Parathyroid adenoma (tissue), 2 donors: ENCODE data around the gene USP3.

Source experiments
- H2AFZ ChIP-seq: fragments of 300-600 bp; sonication (generic); one replicate; pipeline ENCODE4 v1.7.0; 2017; ENCODE audit warnings: antibody characterized with exemption, mild to moderate bottlenecking
- H3K27ac ChIP-seq: fragments of 300-600 bp; sonication (generic); one replicate; pipeline ENCODE4 v1.7.0; 2017
- H3K27me3 ChIP-seq: fragments of 300-600 bp; sonication (generic); one replicate; pipeline ENCODE4 v1.7.0; 2017; ENCODE audit warnings: low read length; ENCODE audit not compliant: control insufficient read depth, insufficient read depth
- H3K36me3 ChIP-seq: fragments of 300-600 bp; sonication (generic); one replicate; pipeline ENCODE4 v1.7.0; 2017; ENCODE audit warnings: low read length; ENCODE audit not compliant: control insufficient read depth, insufficient read depth
- H3K4me1 ChIP-seq: fragments of 300-600 bp; sonication (generic); one replicate; pipeline ENCODE4 v1.7.0; 2017; ENCODE audit warnings: control low read depth
- H3K4me2 ChIP-seq: fragments of 300-600 bp; sonication (generic); one replicate; pipeline ENCODE4 v1.7.0; 2017; ENCODE audit warnings: low read length
- H3K4me3 ChIP-seq: fragments of 300-600 bp; sonication (generic); one replicate; pipeline ENCODE4 v1.7.0; 2017; ENCODE audit warnings: low read depth, low read length
- H3K79me2 ChIP-seq: fragments of 300-600 bp; sonication (generic); one replicate; pipeline ENCODE4 v1.7.0; 2017; ENCODE audit warnings: control low read depth
- H3K9ac ChIP-seq: fragments of 300-600 bp; sonication (generic); one replicate; pipeline ENCODE4 v1.7.0; 2017; ENCODE audit warnings: mild to moderate bottlenecking
- H3K9me3 ChIP-seq: fragments of 300-600 bp; sonication (generic); one replicate; pipeline ENCODE4 v1.7.0; 2017; ENCODE audit warnings: low read length; ENCODE audit not compliant: control insufficient read depth
- CTCF ChIP-seq: fragments of 300-600 bp; sonication (generic); IDR thresholded peaks from one replicate; pipeline ENCODE4 v1.7.0; 2017; ENCODE audit warnings: antibody characterized with exemption, mild to moderate bottlenecking
- donor health status: primary hyperparathyroidism.

USP3 gene

GRCh38 chr15:63469984-63470383 lies 34.4 kb upstream of the USP3 start:
- Histone ChIP-seq H3K4me2 (no peak overlapping the region), H2AFZ (no peak overlapping the region), H3K27me3 (no peaks in the 10 kb centered on the region), H3K4me1 (no peaks in the 10 kb centered on the region), H3K4me3 (no peak overlapping the region), H3K9me3 (no peaks in the 10 kb centered on the region), H3K9ac (no peak overlapping the region), H3K79me2 (no peaks in the 10 kb centered on the region), H3K36me3 (no peaks in the 10 kb centered on the region), H3K27ac (no peak overlapping the region)
- no peak for TF ChIP-seq CTCF

- Histone ChIP-seq H3K9ac (no peak overlapping the region), H3K27me3 (no peaks in the 10 kb centered on the region), H3K4me1 (no peaks in the 10 kb centered on the region), H3K36me3 (no peaks in the 10 kb centered on the region), H3K9me3 (no peaks in the 10 kb centered on the region), H3K4me3 (no peak overlapping the region), H3K4me2 (no peak overlapping the region), H3K27ac (no peak overlapping the region), H2AFZ (no peak overlapping the region), H3K79me2 (no peaks in the 10 kb centered on the region)
- TF ChIP-seq CTCF = no peak
Measured at GRCh38 chr15:63473007-63473748, 31.2 kb upstream of the USP3 start.

GRCh38 chr15:63473749-63473998 lies 30.7 kb upstream of the USP3 start:
- Histone ChIP-seq H3K27ac (no peak overlapping the region), H3K4me2 (no peak overlapping the region), H3K36me3 (no peaks in the 10 kb centered on the region), H3K4me3 (no peak overlapping the region), H3K27me3 (no peaks in the 10 kb centered on the region), H2AFZ (no peak overlapping the region), H3K4me1 (no peaks in the 10 kb centered on the region), H3K9ac (no peak overlapping the region), H3K9me3 (no peaks in the 10 kb centered on the region), H3K79me2 (no peaks in the 10 kb centered on the region)
- no peak for TF ChIP-seq CTCF

- no peak overlapping the region for H3K9ac ChIP-seq
Measured at GRCh38 chr15:63473999-63474809, 30.2 kb upstream of the USP3 start.

More at GRCh38 chr15:63473999-63474809, 30.2 kb upstream of the USP3 start:
- no peak overlapping the region for H3K4me3 ChIP-seq
- H3K4me2 ChIP-seq = no peak overlapping the region
- TF ChIP-seq CTCF = no peak
- H3K36me3 ChIP-seq = no peaks in the 10 kb centered on the region
- H3K9me3 ChIP-seq = no peaks in the 10 kb centered on the region
- no peaks in the 10 kb centered on the region for H3K79me2 ChIP-seq
- no peaks in the 10 kb centered on the region for H3K4me1 ChIP-seq
- no peaks in the 10 kb centered on the region for H3K27me3 ChIP-seq
- no peak overlapping the region for H3K27ac ChIP-seq
- no peak overlapping the region for H2AFZ ChIP-seq
